Right ventricle myocardium superior (tissue), 1 donor: ENCODE measurements around the gene FBXL19. TPM values are rescaled to one million over a fixed set of nuclear protein-coding genes. Genes with fewer than 3 reads are reported as not detected.

Source experiments
- ATAC-seq: fragments of 200-7000 bp; cut with Tn5 transposase; one replicate; pipeline ENCODE4 v1.9.1; 2020; ENCODE audit warnings: mild to moderate bottlenecking; ENCODE audit not compliant: poor library complexity
- DNase-seq: peaks from one replicate; pipeline ENCODE4 v3.0.0-alpha.2; 2020
- intact Hi-C: fragments of 100-400 bp; cut with DNase I; formaldehyde crosslinking; loops from one replicate; pipeline ENCODE4 v1.11.2; 2022
- total RNA-seq: library from RNA; stranded (reverse); fragmentation: NEBNext Ultra II Directional; extraction: Animal tissue kit (Norgen Biotek cat#: 25700); gene quantifications from one replicate; pipeline ENCODE4 v1.2.1, GENCODE V29; 2021
- donor health status: DM: no; HTN: yes; CAD: no; lungs with severe emphysema.

FBXL19 gene
- total RNA-seq, 1 donor from 2014 or later = 4.7 TPM

GRCh38 chr16:30953111-30953510, 29.7 kb downstream of the FBXL19 start:
- DNase-seq (no peak), ATAC-seq (no peak)
- intact Hi-C loops = no loop called here

DNA sequence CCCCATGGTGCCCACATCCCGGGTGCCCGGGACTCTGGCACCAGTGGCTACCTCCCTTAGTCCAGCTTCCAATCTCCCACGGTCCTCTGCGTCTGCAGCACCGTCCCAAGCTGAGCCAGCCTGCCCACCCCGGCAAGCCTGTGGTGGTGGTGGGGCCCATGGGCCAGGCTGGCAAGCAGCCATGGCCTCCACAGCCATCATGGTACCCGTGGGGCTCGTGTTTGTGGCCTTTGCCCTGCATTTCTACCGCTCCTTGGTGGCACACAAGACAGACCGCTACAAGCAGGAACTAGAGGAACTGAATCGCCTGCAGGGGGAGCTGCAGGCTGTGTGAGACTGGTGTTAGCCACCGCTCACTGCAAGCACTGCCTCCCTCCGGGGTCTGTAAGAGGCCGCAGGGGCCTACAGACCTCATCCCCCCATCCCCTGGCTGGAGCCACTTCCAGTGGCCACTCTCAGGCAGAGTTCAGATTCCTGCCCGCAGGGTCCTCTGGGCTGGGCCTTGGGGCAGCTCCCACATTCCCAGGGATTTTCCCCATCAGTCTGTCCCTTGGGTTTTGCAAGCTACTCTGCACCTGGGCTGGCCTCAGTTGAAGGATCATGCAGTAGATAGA, 30.2 kb downstream of the FBXL19 start:
- ATAC-seq (no peak), DNase-seq (peak; percentile 70)
- intact Hi-C loops = no loop called here

GRCh38 chr16:30954993-30955392, 31.6 kb downstream of the FBXL19 start:
- ATAC-seq (no peak), DNase-seq (no peak)
- intact Hi-C loops = no loop called here

GRCh38 chr16:30956601-30957455, 33.5 kb downstream of the FBXL19 start:
- peak; percentile 90 for DNase-seq
- intact Hi-C loops = no loop called here
- ATAC-seq = peak; percentile 82

- ATAC-seq (peak; percentile 94), DNase-seq (peak; percentile 98)
- intact Hi-C loops = no loop called here
Measured at GRCh38 chr16:30957456-30958174, 34.2 kb downstream of the FBXL19 start, which contains the start of gene SETD1A. Gene SETD1A, plus strand, starts transcription at chr16:30957754. Its CDS starts 978 bp downstream, at chr16:30958732.

DNA sequence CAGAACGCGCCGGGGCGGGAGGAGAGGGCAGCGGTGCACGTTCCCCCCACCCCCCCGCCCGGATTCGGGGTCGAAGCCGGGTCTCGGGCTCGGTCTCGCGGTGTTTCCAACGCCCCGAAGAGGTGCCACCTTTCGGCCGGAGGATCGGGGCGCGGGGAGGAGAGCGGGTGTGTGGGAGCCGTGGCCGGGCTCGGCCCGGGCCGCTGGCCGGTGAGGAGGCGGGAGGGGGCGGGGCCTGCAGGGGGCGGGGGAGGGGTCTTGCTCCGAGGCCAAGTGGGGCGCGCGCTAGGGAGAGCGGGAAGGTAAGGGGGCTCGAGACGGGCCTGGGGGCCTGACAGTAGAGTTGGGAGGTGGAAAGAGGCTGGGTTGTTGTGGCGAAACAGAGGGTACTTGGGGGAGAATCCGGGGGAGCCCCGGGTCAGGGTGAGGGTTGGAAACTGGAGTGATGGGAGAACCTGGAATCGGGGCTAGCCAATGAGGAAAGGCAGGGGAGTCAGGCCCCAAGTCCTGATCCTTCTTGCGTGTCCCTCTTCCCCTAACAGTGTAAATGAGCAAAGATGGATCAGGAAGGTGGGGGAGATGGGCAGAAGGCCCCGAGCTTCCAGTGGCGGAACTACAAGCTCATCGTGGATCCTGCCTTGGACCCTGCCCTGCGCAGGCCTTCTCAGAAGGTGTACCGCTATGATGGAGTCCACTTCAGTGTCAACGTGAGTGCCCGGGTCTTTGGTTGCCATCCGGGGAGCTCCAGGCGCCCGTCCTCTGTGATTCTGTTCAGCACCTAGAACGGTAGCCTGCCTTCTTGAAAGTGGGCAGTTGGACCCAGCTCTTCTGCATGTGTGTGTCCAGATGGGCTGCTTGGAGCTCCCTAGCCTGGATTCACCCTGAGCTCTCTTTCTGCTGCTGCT, 35.1 kb downstream of the FBXL19 start:
- intact Hi-C loops = no loop called here
- DNase-seq (peak; percentile 69), ATAC-seq (peak; percentile 2)

GRCh38 chr16:30961384-30961783, 38.0 kb downstream of the FBXL19 start:
- DNase-seq (no peak), ATAC-seq (no peak)
- intact Hi-C loops = no loop called here

- ATAC-seq (no peak), DNase-seq (no peak)
- intact Hi-C loops = no loop called here
Measured at GRCh38 chr16:30963925-30964511, 40.6 kb downstream of the FBXL19 start.

DNA sequence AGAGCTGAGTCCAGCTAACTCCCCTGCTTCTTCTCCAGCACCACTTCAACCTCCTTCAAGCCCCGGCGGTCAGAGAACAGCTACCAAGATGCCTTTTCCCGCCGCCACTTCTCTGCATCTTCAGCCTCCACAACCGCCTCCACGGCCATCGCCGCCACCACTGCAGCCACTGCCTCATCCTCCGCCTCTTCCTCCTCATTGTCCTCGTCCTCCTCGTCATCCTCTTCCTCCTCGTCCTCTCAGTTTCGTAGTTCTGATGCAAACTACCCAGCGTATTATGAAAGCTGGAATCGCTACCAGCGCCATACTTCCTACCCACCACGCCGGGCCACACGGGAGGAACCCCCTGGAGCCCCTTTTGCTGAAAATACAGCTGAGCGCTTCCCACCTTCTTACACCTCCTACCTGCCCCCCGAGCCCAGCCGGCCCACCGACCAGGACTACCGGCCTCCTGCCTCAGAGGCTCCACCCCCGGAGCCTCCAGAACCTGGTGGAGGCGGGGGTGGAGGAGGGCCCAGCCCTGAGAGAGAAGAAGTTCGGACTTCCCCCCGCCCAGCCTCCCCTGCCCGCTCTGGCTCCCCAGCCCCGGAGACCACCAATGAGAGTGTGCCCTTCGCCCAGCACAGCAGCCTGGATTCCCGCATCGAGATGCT, 41.3 kb downstream of the FBXL19 start:
- DNase-seq (no peak), ATAC-seq (no peak)
- intact Hi-C loops = no loop called here

DNA sequence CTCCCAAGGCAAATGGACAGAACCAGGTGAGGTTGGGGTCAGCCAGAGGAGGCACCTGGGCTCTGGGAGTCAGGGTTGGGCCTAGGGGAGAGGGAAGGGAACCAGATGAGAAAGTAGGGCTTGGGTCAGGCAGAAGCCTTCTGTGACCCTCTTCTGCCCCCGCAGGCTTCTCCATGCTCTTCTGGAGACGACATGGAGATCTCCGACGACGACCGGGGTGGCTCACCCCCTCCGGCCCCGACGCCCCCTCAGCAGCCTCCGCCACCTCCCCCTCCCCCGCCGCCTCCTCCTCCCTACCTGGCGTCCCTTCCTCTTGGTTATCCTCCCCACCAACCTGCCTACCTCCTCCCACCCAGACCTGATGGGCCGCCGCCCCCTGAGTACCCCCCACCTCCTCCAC, 42.1 kb downstream of the FBXL19 start:
- no peak for DNase-seq
- ATAC-seq = no peak

GRCh38 chr16:30966033-30966619, 42.8 kb downstream of the FBXL19 start:
- intact Hi-C loops = no loop called here
- DNase-seq (peak; percentile 18), ATAC-seq (peak; percentile 13)

More for the DNA sequence above, 42.1 kb downstream of the FBXL19 start:
- intact Hi-C loops = no loop called here

- intact Hi-C loops = no loop called here
- DNase-seq (peak; percentile 8), ATAC-seq (no peak)
Measured at GRCh38 chr16:30967795-30968194, 44.4 kb downstream of the FBXL19 start.

DNA sequence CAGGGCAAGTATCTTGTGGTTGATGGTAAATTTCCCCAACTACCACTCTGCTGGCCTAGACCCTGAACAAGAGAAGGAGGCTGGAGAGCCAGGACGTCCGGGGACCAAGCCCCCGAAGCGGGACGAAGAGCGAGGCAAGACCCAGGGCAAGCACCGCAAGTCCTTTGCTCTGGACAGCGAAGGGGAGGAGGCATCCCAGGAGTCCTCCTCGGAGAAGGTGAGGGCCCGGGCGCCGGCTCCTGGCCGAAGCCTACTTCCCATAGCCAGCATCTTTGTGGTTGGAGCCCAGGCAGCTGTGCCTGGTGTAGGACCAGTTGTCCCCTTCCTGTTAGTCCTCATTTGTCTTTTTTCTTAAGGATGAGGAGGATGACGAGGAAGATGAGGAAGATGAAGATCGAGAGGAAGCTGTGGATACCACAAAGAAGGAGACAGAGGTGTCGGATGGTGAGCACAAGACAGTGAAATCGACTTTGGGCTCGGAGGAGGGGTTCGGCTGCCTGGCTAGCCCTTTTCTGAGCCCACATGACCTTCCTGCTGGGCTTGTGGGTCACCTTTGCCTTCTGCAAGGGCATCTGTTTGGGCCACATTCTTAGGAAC, 46.0 kb downstream of the FBXL19 start:
- intact Hi-C loops = no loop called here
- DNase-seq (no peak), ATAC-seq (no peak)

DNA sequence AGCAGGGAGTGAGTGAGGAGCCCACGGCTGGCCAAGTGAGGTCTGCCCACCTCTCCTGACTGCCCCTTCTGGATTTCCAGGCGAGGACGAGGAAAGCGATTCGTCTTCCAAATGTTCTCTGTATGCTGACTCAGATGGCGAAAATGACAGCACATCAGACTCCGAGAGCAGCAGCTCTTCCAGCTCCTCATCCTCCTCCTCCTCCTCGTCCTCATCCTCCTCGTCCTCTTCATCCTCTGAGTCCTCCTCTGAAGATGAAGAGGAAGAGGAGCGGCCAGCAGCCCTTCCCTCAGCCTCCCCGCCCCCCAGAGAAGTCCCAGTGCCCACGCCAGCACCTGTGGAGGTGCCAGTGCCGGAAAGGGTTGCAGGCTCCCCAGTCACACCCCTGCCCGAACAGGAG, 47.9 kb downstream of the FBXL19 start:
- no peak for DNase-seq
- no peak for ATAC-seq
- intact Hi-C loops = no loop called here

DNA sequence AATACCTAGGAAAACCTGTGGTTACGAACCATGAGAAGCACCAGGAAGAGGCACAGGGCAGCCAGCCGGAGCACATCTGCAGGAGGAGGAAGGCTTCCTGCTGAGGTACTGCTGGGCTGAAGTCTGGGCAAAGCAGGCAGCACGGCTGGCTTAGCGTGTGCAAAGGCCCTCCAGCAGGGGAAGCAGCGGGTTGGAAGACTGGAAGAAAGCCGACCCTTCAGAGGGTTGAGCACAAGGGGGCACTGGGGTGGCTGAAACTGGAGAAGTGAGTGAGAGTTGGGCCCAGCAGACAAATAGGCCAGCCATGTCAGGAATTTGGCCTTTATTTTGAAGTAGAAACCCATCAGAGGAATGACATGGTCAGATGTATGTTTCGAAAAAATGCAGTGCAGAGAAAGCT, 49.5 kb downstream of the FBXL19 start:
- DNase-seq (no peak), ATAC-seq (no peak)
- intact Hi-C loops = no loop called here

- DNase-seq (no peak), ATAC-seq (no peak)
- intact Hi-C loops = no loop called here
Measured at GRCh38 chr16:30974348-30974747, 51.0 kb downstream of the FBXL19 start.

DNA sequence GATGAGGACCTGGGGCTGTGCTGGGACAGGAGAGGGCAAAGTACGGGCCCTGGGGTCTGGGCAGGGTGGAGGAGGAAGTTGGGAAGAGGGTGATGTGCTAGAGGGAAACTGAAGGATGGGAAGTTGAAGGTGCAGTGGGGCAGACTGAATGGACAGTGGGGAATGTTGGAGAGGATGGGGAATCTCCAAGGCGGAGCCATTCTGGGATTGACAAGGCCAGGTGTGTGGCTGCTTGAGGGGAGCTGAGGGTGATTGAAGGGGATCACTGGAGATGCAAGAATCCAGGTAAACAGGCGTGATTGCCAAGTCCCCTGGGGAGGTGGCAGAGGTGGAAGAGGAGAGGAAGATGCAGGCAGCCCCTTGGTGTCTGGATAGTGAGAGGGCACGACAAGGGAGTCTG, 53.1 kb downstream of the FBXL19 start:
- intact Hi-C loops = no loop called here
- DNase-seq = no peak
- no peak for ATAC-seq
